ENCODE data around the gene FXN. TPM values are rescaled to one million over a fixed set of nuclear protein-coding genes. Genes with fewer than 3 reads are reported as not detected.

The FXN gene
- total and polyA plus RNA-seq, 2 donors (not counting 3 experiments of a cell fraction or from before 2014, with no cell fraction given), result 18.2 to 21.2 TPM

DNA sequence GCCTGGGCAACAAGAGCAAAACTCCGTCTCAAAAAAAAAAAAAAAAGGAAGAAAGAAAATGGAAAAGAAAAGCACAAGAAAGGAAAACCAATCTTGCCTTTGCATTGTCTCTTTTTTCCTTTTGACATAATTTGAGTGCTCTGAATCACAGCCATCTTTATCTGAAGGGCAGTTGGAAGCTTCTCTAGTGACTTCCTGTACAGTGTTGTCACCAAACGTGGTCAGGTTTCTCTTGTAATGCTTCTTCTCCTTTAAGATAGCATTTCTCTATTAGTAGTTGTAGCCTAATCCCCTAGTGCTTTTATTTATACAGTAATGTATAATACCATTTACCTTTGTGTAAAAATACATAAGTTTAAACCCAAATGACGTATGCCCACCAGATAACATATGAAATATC, 39.8 kb upstream of the FXN start:
- peaks cover 2 to 4% of the 10 kb centered on the region in 2 experiments for H3K27me3 ChIP-seq (ENCODE audit: control insufficient read depth in 2 of 2, insufficient read depth in 2 of 2, low read length in 2 of 2)
- FAIRE-seq, result no peak
- no peak overlapping the region for H3K4me3 ChIP-seq (replicated peaks in 1 of 3; ENCODE audit: insufficient read depth in 1 of 3, low read depth in 1 of 3, low read length in 3 of 3)
- no peak overlapping the region for H2AFZ ChIP-seq (ENCODE audit: low read depth, low read length)
- H3K79me2 ChIP-seq (ENCODE audit: control insufficient read depth, insufficient read depth, low read length), result no peaks in the 10 kb centered on the region
- no peak for DNase-seq (ENCODE audit: low read depth, low spot score)
- H4K20me1 ChIP-seq (replicated peaks; ENCODE audit: control insufficient read depth, extremely low read depth, insufficient read depth, low read length), result no peaks in the 10 kb centered on the region
- TF ChIP-seq, protein P1, sequence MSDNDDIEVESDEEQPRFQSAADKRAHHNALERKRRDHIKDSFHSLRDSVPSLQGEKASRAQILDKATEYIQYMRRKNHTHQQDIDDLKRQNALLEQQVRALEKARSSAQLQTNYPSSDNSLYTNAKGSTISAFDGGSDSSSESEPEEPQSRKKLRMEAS (IDR thresholded peaks at IDR 0.05; ENCODE audit: insufficient read depth, insufficient read length), result no peak
- no peak for TF ChIP-seq POLR2AphosphoS5 (IDR thresholded peaks at IDR 0.05; ENCODE audit: insufficient read depth, low read depth, low read length)
- TF ChIP-seq GATA2 (IDR thresholded peaks at IDR 0.05; ENCODE audit: insufficient read depth, insufficient read length, low read depth, low read length), result no peak
- TF ChIP-seq, protein P2, sequence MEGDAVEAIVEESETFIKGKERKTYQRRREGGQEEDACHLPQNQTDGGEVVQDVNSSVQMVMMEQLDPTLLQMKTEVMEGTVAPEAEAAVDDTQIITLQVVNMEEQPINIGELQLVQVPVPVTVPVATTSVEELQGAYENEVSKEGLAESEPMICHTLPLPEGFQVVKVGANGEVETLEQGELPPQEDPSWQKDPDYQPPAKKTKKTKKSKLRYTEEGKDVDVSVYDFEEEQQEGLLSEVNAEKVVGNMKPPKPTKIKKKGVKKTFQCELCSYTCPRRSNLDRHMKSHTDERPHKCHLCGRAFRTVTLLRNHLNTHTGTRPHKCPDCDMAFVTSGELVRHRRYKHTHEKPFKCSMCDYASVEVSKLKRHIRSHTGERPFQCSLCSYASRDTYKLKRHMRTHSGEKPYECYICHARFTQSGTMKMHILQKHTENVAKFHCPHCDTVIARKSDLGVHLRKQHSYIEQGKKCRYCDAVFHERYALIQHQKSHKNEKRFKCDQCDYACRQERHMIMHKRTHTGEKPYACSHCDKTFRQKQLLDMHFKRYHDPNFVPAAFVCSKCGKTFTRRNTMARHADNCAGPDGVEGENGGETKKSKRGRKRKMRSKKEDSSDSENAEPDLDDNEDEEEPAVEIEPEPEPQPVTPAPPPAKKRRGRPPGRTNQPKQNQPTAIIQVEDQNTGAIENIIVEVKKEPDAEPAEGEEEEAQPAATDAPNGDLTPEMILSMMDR (IDR thresholded peaks at IDR 0.05; ENCODE audit: extremely low read depth in 1 of 2, insufficient read depth in 1 of 2, low read depth in 1 of 2, low read length in 2 of 2), result no peak
- TF ChIP-seq MYC (IDR thresholded peaks at IDR 0.05; ENCODE audit: low read depth, low read length), result no peak
- TF ChIP-seq JUN (IDR thresholded peaks at IDR 0.05; ENCODE audit: borderline replicate concordance, insufficient read depth, insufficient read length, low read depth), result no peak
- no peak for TF ChIP-seq POLR2A (IDR thresholded peaks at IDR 0.05; ENCODE audit: low read depth, low read length)
- no peak for TF ChIP-seq EZH2 (IDR thresholded peaks at IDR 0.05; ENCODE audit: borderline replicate concordance, low read depth, low read length, severe bottlenecking)
- no peak for TF ChIP-seq FOS (IDR thresholded peaks at IDR 0.05; ENCODE audit: borderline replicate concordance, insufficient read depth, low read length)
- no peaks in the 10 kb centered on the region for H3K9me1 ChIP-seq (replicated peaks; ENCODE audit: control insufficient read depth, extremely low read depth, insufficient read depth, low read length)
- no peaks in the 10 kb centered on the region for H3K36me3 ChIP-seq (ENCODE audit: control insufficient read depth in 2 of 2, extremely low read depth in 1 of 2, insufficient read depth in 2 of 2, low read length in 2 of 2)
- no peak overlapping the region for H3K4me2 ChIP-seq (ENCODE audit: insufficient read depth, low read length)
- H3K9ac ChIP-seq (replicated peaks; ENCODE audit: extremely low read depth, insufficient read depth, low read length), result no peak overlapping the region
- ChIA-PET CTCF (interaction anchor here (5.6 kb wide), 1 partner anchor 412 kb away, joined by 47 read pairs; no protein-coding TSS in a partner anchor), POLR2A (no interaction called here)
- intact Hi-C loops (cut with micrococcal nuclease) (no loop called here), dilution Hi-C loops (cut with MboI; ENCODE audit: extremely low pct_ligation_motif_present, low sequenced_read_pairs) (no loop called here)
- no peaks in the 10 kb centered on the region for H3K4me1 ChIP-seq (ENCODE audit: control insufficient read depth, extremely low read depth, insufficient read depth, low read length)
- no peak overlapping the region for H3K27ac ChIP-seq (ENCODE audit: insufficient read depth, low read depth, low read length)
- H3K9me3 ChIP-seq (replicated peaks; ENCODE audit: control insufficient read depth, insufficient read depth, low read length), result no peaks in the 10 kb centered on the region
- BruUV-seq (replicated peaks), result no TSS peak
